Endothelial cell (in vitro differentiated cells): ENCODE results near the gene MOV10L1. TPM values are rescaled to one million over a fixed set of nuclear protein-coding genes. Genes with fewer than 3 reads are reported as not detected.
A peak's percentile ranks its signal among the peaks of the same experiment; 100 is the strongest.
"Not testable (repeated sequence)": the region's sequence is repeated elsewhere in the genome, so short reads cannot be mapped to it uniquely, and the experiment has no call there.

Source experiments
- DNase-seq: peaks from one replicate; pipeline ENCODE4 v3.0.0; 2021; ENCODE audit warnings: low spot score
- H3K27ac Mint-ChIP-seq: one replicate; pipeline ENCODE4 v1.8.0; 2021; ENCODE audit warnings: mixed read lengths, inconsistent platforms; ENCODE audit not compliant: unreplicated experiment
- H3K27me3 Mint-ChIP-seq: one replicate; pipeline ENCODE4 v1.8.0; 2021; ENCODE audit warnings: mild to moderate bottlenecking, moderate library complexity, mixed read lengths, inconsistent platforms; ENCODE audit not compliant: unreplicated experiment
- H3K36me3 Mint-ChIP-seq: one replicate; pipeline ENCODE4 v1.8.0; 2021; ENCODE audit warnings: mild to moderate bottlenecking, low read depth, mixed read lengths, inconsistent platforms; ENCODE audit not compliant: unreplicated experiment
- H3K4me1 Mint-ChIP-seq: one replicate; pipeline ENCODE4 v1.8.0; 2021; ENCODE audit warnings: mild to moderate bottlenecking, mixed read lengths, inconsistent platforms; ENCODE audit not compliant: unreplicated experiment
- H3K4me3 Mint-ChIP-seq: one replicate; pipeline ENCODE4 v1.8.0; 2021; ENCODE audit warnings: mild to moderate bottlenecking, mixed read lengths, inconsistent platforms; ENCODE audit not compliant: unreplicated experiment
- H3K9me3 Mint-ChIP-seq: one replicate; pipeline ENCODE4 v1.8.0; 2021; ENCODE audit warnings: mixed read lengths, inconsistent platforms; ENCODE audit not compliant: unreplicated experiment
- total RNA-seq: library from RNA; stranded (reverse); fragmentation: NEBNext Ultra II Directional; extraction: Animal tissue kit (Norgen Biotek cat#: 25700); gene quantifications from one replicate; pipeline ENCODE4 v1.2.1, GENCODE V29; 2021; ENCODE audit not compliant: unreplicated experiment
- TF ChIP-seq, protein P1 (sequence below): fragments of 200-600 bp; sonication (generic); IDR thresholded peaks from one replicate; pipeline ENCODE4 v1.5.0; 2021; ENCODE audit warnings: antibody characterized with exemption; ENCODE audit not compliant: unreplicated experiment

Gene MOV10L1
- total RNA-seq, 1 donor from 2014 or later: not detected

GRCh38 chr22:50165436-50166123, 75.8 kb downstream of the MOV10L1 start:
- no peak for DNase-seq
- TF ChIP-seq, protein P1, sequence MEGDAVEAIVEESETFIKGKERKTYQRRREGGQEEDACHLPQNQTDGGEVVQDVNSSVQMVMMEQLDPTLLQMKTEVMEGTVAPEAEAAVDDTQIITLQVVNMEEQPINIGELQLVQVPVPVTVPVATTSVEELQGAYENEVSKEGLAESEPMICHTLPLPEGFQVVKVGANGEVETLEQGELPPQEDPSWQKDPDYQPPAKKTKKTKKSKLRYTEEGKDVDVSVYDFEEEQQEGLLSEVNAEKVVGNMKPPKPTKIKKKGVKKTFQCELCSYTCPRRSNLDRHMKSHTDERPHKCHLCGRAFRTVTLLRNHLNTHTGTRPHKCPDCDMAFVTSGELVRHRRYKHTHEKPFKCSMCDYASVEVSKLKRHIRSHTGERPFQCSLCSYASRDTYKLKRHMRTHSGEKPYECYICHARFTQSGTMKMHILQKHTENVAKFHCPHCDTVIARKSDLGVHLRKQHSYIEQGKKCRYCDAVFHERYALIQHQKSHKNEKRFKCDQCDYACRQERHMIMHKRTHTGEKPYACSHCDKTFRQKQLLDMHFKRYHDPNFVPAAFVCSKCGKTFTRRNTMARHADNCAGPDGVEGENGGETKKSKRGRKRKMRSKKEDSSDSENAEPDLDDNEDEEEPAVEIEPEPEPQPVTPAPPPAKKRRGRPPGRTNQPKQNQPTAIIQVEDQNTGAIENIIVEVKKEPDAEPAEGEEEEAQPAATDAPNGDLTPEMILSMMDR: no peak
- peaks cover 21% of the 10 kb centered on the region for H3K27me3 Mint-ChIP-seq
- H3K4me3 Mint-ChIP-seq: no peak overlapping the region
- no peaks in the 10 kb centered on the region for H3K36me3 Mint-ChIP-seq
- no peaks in the 10 kb centered on the region for H3K4me1 Mint-ChIP-seq
- no peak overlapping the region for H3K27ac Mint-ChIP-seq
- H3K9me3 Mint-ChIP-seq: no peaks in the 10 kb centered on the region

GRCh38 chr22:50167689-50168489, 78.1 kb downstream of the MOV10L1 start:
- no peak for DNase-seq
- Mint-ChIP-seq H3K27ac (no peak overlapping the region), H3K9me3 (no peaks in the 10 kb centered on the region), H3K36me3 (no peaks in the 10 kb centered on the region), H3K4me1 (no peaks in the 10 kb centered on the region), H3K4me3 (peak overlapping the region; percentile 78), H3K27me3 (peaks cover 28% of the 10 kb centered on the region)
- TF ChIP-seq, protein P1: no peak

DNA sequence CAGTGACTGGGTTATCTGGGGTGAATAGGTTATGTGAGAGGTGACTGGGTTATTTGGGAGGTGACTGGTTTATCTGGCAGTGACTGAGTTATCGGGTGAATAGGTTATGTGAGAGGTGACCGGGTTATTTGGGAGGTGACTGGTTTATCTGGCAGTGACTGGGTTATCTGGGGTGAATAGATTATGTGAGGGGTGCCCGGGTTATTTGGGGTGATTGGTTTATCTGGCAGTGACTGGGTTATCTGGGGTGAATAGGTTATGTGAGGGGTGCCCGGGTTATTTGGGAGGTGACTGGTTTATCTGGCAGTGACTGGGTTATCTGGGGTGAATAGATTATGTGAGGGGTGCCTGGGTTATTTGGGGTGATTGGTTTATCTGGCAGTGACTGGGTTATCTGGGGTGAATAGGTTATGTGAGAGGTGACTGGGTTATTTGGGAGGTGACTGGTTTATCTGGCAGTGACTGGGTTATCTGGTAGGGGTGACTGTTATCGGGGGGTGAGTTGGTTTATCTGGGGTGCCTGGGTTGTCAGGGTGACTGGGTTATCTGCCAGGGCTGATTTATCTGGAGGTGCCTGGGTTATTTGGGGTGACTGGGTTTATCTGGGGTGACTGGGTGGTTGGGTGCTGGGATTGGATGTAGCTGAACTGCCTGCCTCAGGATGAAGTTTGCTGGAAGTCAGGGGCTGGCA, 78.8 kb downstream of the MOV10L1 start:
- not testable (repeated sequence) for DNase-seq
- H3K27me3 Mint-ChIP-seq: peaks cover 27% of the 10 kb centered on the region

GRCh38 chr22:50169181-50169759, 79.5 kb downstream of the MOV10L1 start:
- Mint-ChIP-seq H3K4me1 (no peaks in the 10 kb centered on the region), H3K27ac (no peak overlapping the region), H3K4me3 (peak overlapping the region; percentile 31), H3K27me3 (peaks cover 27% of the 10 kb centered on the region), H3K36me3 (no peaks in the 10 kb centered on the region), H3K9me3 (no peaks in the 10 kb centered on the region)
- no peak for DNase-seq
- TF ChIP-seq, protein P1: no peak

More for the DNA sequence above, 78.8 kb downstream of the MOV10L1 start:
- peak overlapping the region; percentile 31 for H3K4me3 Mint-ChIP-seq
- not testable (repeated sequence) for H3K27ac Mint-ChIP-seq, H3K4me1 Mint-ChIP-seq, H3K36me3 Mint-ChIP-seq, H3K9me3 Mint-ChIP-seq

DNA sequence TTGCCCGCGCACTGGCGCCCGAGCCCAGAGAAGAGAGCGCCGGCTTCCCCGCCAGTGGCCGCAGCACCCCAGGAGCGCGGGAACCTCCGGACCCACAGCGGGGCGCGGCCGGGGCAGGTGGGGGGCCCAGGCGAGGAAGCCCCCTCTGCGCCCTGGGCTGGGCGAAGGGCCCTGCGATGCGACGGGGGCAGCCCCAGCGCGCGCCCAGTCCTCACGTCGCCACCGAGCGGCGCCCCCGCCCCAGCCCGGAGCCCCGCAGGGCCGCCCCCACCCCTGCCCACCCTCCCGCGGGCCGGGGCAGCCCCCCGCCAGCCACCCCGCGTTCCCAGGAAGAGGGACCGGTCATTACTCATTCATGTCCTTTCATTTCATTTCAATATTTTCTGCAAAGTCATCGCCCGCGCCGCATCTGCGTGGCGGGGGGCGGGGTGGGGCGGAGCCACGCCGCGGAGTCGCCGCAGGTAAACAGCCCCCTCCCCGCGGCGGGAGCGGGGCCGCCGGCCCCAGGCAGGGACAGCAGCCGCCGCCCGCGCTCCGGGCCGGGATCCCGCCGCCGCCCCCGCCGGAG, 80.1 kb downstream of the MOV10L1 start:
- H3K4me1 Mint-ChIP-seq: no peaks in the 10 kb centered on the region
- H3K4me3 Mint-ChIP-seq: no peak overlapping the region
- peaks cover 31% of the 10 kb centered on the region for H3K27me3 Mint-ChIP-seq
- H3K9me3 Mint-ChIP-seq: no peaks in the 10 kb centered on the region
- no peak for DNase-seq
- H3K36me3 Mint-ChIP-seq: no peaks in the 10 kb centered on the region
- no peak overlapping the region for H3K27ac Mint-ChIP-seq
- TF ChIP-seq, protein P1: no peak
